Measurements from ENCODE around the gene LANCL2.

LANCL2 gene

DNA sequence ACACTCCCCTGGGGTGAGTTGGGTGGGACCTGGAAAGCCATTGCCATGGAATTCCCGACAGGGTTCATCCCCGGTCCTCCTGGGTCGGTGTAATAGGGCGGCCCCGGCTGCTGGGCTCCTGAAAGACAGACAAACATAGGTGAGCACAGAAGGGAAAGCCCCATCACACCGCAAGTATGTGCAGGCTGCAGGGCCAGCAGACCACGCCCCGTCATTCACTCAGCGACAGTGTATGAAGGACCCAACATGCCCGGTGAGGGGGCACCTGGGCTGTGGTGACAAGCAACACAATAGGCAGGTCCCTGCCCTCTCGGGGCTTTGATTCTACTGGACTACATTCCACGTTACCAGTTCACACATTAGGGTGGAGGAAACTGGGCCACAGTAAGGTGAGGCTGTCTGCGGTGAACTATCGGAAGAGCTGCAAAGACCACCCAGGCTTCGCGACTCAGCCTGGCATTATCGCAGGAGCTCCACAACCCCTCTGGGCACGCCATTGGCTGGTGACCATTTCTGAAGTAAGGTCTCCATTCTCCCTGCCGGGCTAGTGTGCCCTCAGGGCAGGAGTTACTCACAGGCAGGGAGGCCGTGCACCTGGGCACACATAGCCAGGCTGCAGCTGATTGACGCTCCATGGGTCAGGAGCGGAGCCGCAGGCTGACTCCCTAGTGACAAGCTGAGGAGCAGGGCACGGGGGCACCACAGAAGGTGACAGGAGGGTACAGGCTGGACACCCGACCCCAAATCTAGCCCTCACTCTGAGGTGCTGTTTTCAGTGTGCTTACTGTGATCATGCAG lies 108.0 kb downstream of the LANCL2 start:
- Histone ChIP-seq H3K4me3 (ENCODE audit: low read depth in 1 of 2, low read length in 1 of 2) (no peak overlapping the region), H3K27ac (no peak overlapping the region), H3K4me1 (ENCODE audit: control insufficient read depth in 1 of 2, insufficient read depth in 1 of 2, low read depth in 1 of 2, low read length in 1 of 2) (no peaks in the 10 kb centered on the region), H3K27me3 (no peaks in the 10 kb centered on the region), H3K9me3 (no peaks in the 10 kb centered on the region), H3K36me3 (peaks cover 57% of the 10 kb centered on the region)
- TF ChIP-seq, protein P1, sequence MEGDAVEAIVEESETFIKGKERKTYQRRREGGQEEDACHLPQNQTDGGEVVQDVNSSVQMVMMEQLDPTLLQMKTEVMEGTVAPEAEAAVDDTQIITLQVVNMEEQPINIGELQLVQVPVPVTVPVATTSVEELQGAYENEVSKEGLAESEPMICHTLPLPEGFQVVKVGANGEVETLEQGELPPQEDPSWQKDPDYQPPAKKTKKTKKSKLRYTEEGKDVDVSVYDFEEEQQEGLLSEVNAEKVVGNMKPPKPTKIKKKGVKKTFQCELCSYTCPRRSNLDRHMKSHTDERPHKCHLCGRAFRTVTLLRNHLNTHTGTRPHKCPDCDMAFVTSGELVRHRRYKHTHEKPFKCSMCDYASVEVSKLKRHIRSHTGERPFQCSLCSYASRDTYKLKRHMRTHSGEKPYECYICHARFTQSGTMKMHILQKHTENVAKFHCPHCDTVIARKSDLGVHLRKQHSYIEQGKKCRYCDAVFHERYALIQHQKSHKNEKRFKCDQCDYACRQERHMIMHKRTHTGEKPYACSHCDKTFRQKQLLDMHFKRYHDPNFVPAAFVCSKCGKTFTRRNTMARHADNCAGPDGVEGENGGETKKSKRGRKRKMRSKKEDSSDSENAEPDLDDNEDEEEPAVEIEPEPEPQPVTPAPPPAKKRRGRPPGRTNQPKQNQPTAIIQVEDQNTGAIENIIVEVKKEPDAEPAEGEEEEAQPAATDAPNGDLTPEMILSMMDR (IDR thresholded peaks at IDR 0.05), result no peak

DNA sequence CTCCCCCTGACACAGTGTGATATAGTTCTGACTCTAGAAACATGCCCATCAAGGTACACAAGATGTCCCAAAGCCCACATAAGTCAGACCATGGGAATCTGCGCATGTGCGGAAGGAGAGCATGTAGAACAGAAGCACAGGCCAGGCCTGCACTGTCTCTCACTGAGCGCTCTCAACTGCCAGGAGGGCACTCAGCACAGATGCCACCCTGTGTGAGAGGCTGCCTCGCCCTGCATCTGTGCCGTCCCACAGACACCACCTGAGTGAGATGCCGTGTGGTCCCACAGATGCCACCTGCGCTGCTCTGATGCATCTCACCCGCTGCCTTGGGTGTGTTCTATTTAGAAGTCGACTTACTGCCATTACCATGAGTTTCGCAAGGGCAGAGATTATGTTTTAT lies 108.8 kb downstream of the LANCL2 start:
- Histone ChIP-seq H3K4me1 (ENCODE audit: control insufficient read depth in 1 of 2, insufficient read depth in 1 of 2, low read depth in 1 of 2, low read length in 1 of 2) (no peaks in the 10 kb centered on the region), H3K27me3 (no peaks in the 10 kb centered on the region), H3K4me3 (ENCODE audit: low read depth in 1 of 2, low read length in 1 of 2) (no peak overlapping the region), H3K27ac (no peak overlapping the region), H3K9me3 (no peaks in the 10 kb centered on the region), H3K36me3 (peaks cover 52% of the 10 kb centered on the region)
- TF ChIP-seq, protein P1 (IDR thresholded peaks at IDR 0.05), result no peak

DNA sequence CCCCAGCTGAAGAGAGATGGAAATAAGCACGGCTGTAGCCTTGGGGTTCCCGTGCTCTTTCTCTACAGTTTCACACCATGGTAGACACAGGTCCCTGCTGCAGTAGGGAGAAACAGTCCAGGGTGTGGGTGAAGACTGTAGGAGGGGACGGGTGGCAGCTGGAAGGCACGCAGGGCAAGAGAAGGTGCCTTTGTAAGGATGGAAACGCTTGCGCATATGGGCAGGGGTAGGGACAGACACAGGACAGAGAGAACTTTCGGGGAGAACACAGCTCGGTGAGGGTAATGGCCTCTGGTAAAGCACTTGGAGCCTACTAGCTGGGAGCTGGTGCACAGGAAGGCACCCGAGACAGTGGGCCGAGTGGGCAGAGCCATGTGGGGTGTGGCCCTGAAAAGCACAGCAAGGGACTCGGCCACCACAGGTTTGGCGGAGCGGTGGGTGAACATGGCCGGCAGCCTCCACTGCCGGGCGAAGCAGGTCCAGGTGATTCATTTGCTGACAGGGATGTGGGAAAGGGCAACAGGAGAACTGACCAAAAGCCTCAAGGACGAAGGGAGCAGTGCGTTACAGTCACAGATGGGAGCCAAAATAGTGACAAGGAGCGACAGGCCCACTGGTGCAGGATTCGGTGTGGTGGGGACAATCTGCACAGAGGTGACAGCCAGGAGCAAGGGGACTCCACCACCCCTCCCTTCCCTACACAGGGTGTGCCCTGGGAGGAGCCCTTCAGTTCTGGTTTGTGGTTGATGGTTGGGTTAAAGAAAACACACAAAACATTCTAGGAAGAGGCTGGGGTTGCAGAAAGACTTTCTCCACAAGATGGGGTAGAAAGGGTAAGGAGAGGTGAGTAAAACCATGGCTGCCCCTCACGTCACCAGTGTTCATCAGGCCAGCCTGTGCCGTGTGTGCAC lies 110.1 kb downstream of the LANCL2 start:
- no peaks in the 10 kb centered on the region for H3K9me3 ChIP-seq
- H3K4me1 ChIP-seq (ENCODE audit: control insufficient read depth in 1 of 2, insufficient read depth in 1 of 2, low read depth in 1 of 2, low read length in 1 of 2), result no peaks in the 10 kb centered on the region
- peaks cover 47% of the 10 kb centered on the region for H3K36me3 ChIP-seq
- no peaks in the 10 kb centered on the region for H3K27me3 ChIP-seq
- TF ChIP-seq, protein P1 (IDR thresholded peaks at IDR 0.05), result no peak
- no peak overlapping the region for H3K4me3 ChIP-seq (ENCODE audit: low read depth in 1 of 2, low read length in 1 of 2)
- H3K27ac ChIP-seq, result no peak overlapping the region

DNA sequence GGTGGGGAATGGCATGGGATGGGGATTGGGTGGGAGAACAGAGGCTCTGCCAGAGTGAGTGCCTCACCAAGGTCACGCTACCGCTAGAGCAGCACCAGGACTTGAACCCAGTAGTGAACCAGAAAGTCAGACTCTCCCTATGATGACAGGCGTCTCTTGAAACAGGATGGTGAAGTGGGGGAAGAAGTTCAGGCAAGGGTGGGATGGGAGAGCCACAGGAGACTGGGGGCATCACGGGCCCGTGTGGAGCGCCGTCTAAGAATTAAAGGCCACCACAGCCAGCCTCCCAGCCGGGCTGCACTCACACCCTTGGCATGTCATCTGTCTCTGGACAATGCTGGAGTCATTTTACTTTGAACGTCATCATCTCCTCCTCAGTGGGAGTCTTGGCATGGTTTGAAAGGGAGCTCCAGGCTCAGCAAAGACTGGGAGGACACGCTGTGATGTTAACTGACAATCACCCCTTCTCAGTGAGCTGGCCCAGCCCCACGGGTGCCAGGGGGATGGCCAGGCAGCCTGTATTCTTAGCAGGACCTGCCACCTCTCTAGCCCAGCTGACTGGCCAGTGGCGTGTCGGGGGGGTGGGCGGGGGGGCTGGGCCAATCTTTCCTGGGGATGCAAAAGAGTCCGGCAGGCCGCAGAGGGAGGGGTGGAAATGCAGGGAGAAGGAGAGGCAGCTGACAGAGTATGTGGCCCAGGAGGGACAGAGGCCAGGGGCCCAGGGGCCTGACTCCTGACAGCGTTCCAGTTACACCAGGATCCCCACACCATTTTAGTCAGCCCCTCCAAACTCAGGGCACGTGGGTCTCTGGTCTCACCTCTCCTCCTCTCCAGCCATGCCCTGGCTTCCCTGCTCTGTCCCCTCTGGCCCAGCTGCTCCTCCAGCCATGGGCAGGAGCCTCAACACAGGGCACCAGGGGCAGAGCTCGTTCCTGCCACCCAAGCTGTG lies 111.0 kb downstream of the LANCL2 start:
- H3K4me1 ChIP-seq (ENCODE audit: control insufficient read depth in 1 of 2, insufficient read depth in 1 of 2, low read depth in 1 of 2, low read length in 1 of 2), result no peaks in the 10 kb centered on the region
- TF ChIP-seq, protein P1 (IDR thresholded peaks at IDR 0.05), result no peak
- no peak overlapping the region for H3K27ac ChIP-seq
- H3K36me3 ChIP-seq, result peaks cover 45% of the 10 kb centered on the region
- no peak overlapping the region for H3K4me3 ChIP-seq (ENCODE audit: low read depth in 1 of 2, low read length in 1 of 2)
- no peaks in the 10 kb centered on the region for H3K9me3 ChIP-seq
- H3K27me3 ChIP-seq, result no peaks in the 10 kb centered on the region
